ENCODE data around the gene GNAL. TPM values are rescaled to one million over a fixed set of nuclear protein-coding genes. Genes with fewer than 3 reads are reported as not detected.
"Not testable (repeated sequence)": the region's sequence is repeated elsewhere in the genome, so short reads cannot be mapped to it uniquely, and the experiment has no call there.

GNAL gene
- total and polyA plus RNA-seq, 4 donors = 0.15 to 0.92 (median 0.72) TPM

DNA sequence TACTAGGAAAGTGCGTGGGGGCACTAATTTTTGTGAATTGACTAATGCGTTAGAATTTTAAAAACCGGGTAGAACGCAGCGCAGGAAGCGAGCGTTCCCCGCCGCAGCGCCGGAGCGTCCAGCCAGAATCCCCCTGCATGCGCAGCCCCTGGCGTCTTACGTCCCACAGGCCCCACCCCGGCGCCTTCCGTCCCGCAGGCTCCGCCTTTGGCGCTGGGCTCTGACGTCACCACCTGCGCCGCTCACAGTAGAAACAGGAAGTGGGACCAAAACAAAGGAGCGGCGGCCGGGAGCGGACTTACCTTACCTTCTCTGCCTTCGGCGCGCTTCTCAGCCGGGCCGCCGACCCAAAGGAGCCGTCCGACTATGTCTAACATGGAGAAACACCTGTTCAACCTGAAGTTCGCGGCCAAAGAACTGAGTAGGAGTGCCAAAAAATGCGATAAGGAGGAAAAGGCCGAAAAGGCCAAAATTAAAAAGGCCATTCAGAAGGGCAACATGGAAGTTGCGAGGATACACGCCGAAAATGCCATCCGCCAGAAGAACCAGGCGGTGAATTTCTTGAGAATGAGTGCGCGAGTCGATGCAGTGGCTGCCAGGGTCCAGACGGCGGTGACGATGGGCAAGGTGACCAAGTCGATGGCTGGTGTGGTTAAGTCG is 162.2 kb downstream of the GNAL start, which contains the start of gene CHMP1B (continued):
- TF ChIP-seq, protein P1, sequence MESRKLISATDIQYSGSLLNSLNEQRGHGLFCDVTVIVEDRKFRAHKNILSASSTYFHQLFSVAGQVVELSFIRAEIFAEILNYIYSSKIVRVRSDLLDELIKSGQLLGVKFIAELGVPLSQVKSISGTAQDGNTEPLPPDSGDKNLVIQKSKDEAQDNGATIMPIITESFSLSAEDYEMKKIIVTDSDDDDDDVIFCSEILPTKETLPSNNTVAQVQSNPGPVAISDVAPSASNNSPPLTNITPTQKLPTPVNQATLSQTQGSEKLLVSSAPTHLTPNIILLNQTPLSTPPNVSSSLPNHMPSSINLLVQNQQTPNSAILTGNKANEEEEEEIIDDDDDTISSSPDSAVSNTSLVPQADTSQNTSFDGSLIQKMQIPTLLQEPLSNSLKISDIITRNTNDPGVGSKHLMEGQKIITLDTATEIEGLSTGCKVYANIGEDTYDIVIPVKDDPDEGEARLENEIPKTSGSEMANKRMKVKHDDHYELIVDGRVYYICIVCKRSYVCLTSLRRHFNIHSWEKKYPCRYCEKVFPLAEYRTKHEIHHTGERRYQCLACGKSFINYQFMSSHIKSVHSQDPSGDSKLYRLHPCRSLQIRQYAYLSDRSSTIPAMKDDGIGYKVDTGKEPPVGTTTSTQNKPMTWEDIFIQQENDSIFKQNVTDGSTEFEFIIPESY (IDR thresholded peaks at IDR 0.05) = peak; percentile 80
- TF ChIP-seq NR2F2 (IDR thresholded peaks at IDR 0.05) = no peak
- TF ChIP-seq RAD21 (IDR thresholded peaks at IDR 0.05) = no peak
- TF ChIP-seq TAF1 (conservative IDR thresholded peaks at IDR 0.05) = peak; percentile 95
- peak in 1 of 2 donors; percentile 86 for TF ChIP-seq GABPA (IDR thresholded peaks at IDR 0.05 in 1 of 2, conservative IDR thresholded peaks at IDR 0.05 in 1 of 2)
- TF ChIP-seq HNF4A (conservative IDR thresholded peaks at IDR 0.05) = peak in 1 of 2 donors; percentile 36
- TF ChIP-seq, protein P2, sequence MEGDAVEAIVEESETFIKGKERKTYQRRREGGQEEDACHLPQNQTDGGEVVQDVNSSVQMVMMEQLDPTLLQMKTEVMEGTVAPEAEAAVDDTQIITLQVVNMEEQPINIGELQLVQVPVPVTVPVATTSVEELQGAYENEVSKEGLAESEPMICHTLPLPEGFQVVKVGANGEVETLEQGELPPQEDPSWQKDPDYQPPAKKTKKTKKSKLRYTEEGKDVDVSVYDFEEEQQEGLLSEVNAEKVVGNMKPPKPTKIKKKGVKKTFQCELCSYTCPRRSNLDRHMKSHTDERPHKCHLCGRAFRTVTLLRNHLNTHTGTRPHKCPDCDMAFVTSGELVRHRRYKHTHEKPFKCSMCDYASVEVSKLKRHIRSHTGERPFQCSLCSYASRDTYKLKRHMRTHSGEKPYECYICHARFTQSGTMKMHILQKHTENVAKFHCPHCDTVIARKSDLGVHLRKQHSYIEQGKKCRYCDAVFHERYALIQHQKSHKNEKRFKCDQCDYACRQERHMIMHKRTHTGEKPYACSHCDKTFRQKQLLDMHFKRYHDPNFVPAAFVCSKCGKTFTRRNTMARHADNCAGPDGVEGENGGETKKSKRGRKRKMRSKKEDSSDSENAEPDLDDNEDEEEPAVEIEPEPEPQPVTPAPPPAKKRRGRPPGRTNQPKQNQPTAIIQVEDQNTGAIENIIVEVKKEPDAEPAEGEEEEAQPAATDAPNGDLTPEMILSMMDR (IDR thresholded peaks at IDR 0.05; ENCODE audit: low read depth, low read length, missing input control) = no peak
- TF ChIP-seq, protein P3, sequence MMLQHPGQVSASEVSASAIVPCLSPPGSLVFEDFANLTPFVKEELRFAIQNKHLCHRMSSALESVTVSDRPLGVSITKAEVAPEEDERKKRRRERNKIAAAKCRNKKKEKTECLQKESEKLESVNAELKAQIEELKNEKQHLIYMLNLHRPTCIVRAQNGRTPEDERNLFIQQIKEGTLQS (IDR thresholded peaks at IDR 0.05) = no peak

DNA sequence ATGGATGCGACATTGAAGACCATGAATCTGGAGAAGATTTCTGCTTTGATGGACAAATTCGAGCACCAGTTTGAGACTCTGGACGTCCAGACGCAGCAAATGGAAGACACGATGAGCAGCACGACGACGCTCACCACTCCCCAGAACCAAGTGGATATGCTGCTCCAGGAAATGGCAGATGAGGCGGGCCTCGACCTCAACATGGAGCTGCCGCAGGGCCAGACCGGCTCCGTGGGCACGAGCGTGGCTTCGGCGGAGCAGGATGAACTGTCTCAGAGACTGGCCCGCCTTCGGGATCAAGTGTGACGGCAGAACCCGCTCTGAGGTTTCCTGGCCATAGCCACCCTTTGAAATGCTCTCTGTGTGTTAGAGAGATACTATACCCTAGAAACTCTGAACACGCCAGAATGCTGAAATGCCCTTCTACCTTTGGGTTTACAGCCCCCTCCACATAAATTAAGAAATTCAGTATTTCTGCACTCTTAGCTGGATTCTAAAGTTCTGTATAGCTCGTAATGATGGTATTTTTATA is 162.8 kb downstream of the GNAL start:
- under 1% methylated on average over 23 of the region's 23 CpGs for WGBS
- H3K4me1 ChIP-seq (ENCODE audit: control insufficient read depth in 4 of 4, insufficient read depth in 4 of 4, low read length in 3 of 4) = peaks cover 3 to 32% (median 22%) of the 10 kb centered on the region in 4 donors
- H3K36me3 ChIP-seq (ENCODE audit: control insufficient read depth in 4 of 4, insufficient read depth in 3 of 4, low read depth in 1 of 4, low read length in 3 of 4) = no peaks in the 10 kb centered on the region
- peak overlapping the region; percentile 81 to 86 for H3K9ac ChIP-seq (ENCODE audit: low read depth in 1 of 2, low read length in 2 of 2)
- H3K9me3 ChIP-seq (ENCODE audit: control insufficient read depth in 4 of 4, low read length in 3 of 4) = no peaks in the 10 kb centered on the region
- peak; percentile 57 for DNase-seq (ENCODE audit: low spot score)
- peak; percentile 23 for TF ChIP-seq YY1 (IDR thresholded peaks at IDR 0.05)
- TF ChIP-seq, protein P1 (IDR thresholded peaks at IDR 0.05) = no peak
- TF ChIP-seq, protein P3 (IDR thresholded peaks at IDR 0.05) = no peak
- no peak for TF ChIP-seq SP1 (IDR thresholded peaks at IDR 0.05)
- no peaks in the 10 kb centered on the region for H3K27me3 ChIP-seq (ENCODE audit: control insufficient read depth in 4 of 4, insufficient read depth in 4 of 4, low read length in 3 of 4)
- peak overlapping the region; percentile 73 to 95 (median 94) for H3K4me3 ChIP-seq (ENCODE audit: low read depth in 1 of 3, low read length in 3 of 3)
- H3K27ac ChIP-seq (ENCODE audit: low read depth in 1 of 2, low read length in 2 of 2) = peak overlapping the region; percentile 91 to 95

DNA sequence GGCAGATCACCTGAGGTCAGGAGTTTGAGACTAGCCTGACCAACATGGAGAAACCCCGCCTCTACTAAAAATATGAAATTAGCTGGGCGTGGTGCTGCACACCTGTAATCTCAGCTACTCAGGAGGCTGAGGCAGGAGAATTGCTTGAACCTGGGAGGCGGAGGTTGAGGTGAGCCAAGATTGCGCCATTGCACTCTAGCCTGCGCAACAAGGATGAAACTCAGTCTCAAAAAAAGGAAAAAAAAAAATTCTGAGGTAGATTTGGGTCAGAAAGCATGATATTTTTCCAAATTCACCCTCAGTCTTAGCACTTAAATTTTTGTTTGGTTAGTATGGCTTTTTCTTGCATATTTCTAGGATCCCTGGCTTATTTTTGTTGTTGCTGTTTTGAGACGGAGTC is 165.5 kb downstream of the GNAL start:
- DNase-seq (ENCODE audit: low spot score); H3K9ac ChIP-seq (ENCODE audit: low read depth in 1 of 2, low read length in 2 of 2); H3K27ac ChIP-seq (ENCODE audit: low read depth in 1 of 2, low read length in 2 of 2); H3K36me3 ChIP-seq (ENCODE audit: control insufficient read depth in 4 of 4, insufficient read depth in 3 of 4, low read depth in 1 of 4, low read length in 3 of 4); H3K27me3 ChIP-seq (ENCODE audit: control insufficient read depth in 4 of 4, insufficient read depth in 4 of 4, low read length in 3 of 4); H3K9me3 ChIP-seq (ENCODE audit: control insufficient read depth in 4 of 4, low read length in 3 of 4); H3K4me3 ChIP-seq (ENCODE audit: low read depth in 1 of 3, low read length in 3 of 3): not testable (repeated sequence)
- 95% methylated on average over 6 of the region's 6 CpGs for WGBS
- peaks cover 3 to 32% (median 22%) of the 10 kb centered on the region in 4 donors for H3K4me1 ChIP-seq (ENCODE audit: control insufficient read depth in 4 of 4, insufficient read depth in 4 of 4, low read length in 3 of 4)

Measured in liver (tissue), 9 donors.